Posterior cingulate gyrus (tissue), 11 donors: ENCODE results near the gene CDKAL1.
"Not testable (repeated sequence)": the region's sequence is repeated elsewhere in the genome, so short reads cannot be mapped to it uniquely, and the experiment has no call there.

Source experiments
- DNase-seq, 10 donors: peaks; one replicate each; pipeline versions ENCODE4 v3.0.0 to v3.0.0-alpha.2; 2020 to 2021; ENCODE audit warnings: mixed read lengths in 3 of 10
- intact Hi-C: fragments of 100-400 bp; cut with DNase I; formaldehyde crosslinking; loops from one replicate; pipeline ENCODE4 v1.15.1; 2023

Gene CDKAL1

GRCh38 chr6:20893412-20893811, 359.2 kb downstream of the CDKAL1 start:
- DNase-seq = no peak
- intact Hi-C loops = no loop called here

- intact Hi-C loops = no loop called here
- DNase-seq = no peak
Measured at GRCh38 chr6:20900389-20901160, 366.3 kb downstream of the CDKAL1 start.

DNA sequence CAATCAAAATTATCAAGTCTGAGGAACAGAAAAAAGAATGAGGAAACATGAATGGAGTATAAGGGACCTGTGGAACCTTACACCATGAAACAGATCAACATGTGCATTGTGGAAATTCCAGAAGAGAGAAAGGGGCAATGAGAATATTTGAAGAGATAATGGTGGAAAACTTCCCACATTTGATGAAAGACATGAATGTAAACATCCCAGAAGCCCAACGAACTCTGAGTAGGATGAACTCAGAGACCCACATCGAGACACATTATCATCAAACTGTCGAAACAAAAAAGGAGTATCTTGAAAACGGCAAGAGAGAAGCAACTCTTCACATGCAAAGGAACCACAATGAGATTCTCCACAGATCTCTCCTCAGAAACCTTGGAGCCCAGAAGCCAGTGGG, 371.1 kb downstream of the CDKAL1 start:
- DNase-seq = no peak
- intact Hi-C loops = no loop called here

- no peak for DNase-seq
- intact Hi-C loops = no loop called here
Measured at GRCh38 chr6:20906945-20907344, 372.7 kb downstream of the CDKAL1 start.

DNA sequence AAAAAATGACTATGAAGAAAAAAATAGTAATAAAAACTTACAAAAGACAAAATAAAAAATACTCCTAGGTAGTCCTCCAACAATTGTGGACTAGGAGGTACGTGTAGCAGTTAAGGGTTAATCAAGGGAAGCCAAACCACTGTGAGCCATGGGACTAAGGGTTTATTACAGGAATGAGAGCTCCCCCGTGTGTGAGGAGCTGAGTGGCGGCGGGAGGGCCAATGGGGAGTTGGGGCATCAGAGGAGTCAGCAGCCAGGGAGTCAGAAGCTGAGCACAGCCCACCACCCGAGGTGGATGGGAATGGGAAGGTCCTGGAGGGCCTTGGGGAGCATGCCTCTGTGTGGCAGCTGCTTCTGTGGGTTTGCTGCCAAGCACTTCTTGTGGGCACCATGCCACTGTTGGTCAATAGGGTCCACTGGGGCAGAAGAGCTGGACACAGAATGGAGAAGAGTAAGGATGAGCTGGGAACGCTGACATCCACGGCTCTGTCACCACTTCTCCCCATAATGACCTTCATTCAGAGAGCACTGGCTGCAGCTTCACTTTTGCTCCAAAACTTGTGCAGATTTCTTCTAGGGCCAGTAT, 373.3 kb downstream of the CDKAL1 start:
- intact Hi-C loops = no loop called here
- peak in 3 of 10 donors; percentile 14 to 51 (median 20) for DNase-seq

DNA sequence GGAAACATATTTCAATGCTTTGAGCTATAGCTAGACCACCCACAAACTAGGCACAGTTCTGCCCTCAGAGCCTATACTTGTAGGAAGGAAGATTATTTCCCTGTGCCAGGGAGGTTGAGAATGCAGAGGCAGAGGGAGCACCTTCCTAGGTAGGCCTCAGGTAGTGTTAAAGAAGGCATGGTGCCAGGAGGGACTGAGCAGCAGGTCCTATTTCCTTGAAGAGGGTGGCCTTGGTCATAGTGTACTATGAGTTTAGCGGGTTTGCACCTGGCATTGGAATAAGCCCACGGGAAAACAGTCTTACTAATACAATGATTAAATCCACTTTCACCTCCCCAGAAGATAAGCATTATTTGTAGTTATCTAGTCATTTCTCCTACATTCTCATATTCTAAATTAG, 375.4 kb downstream of the CDKAL1 start:
- intact Hi-C loops = no loop called here
- no peak for DNase-seq

DNA sequence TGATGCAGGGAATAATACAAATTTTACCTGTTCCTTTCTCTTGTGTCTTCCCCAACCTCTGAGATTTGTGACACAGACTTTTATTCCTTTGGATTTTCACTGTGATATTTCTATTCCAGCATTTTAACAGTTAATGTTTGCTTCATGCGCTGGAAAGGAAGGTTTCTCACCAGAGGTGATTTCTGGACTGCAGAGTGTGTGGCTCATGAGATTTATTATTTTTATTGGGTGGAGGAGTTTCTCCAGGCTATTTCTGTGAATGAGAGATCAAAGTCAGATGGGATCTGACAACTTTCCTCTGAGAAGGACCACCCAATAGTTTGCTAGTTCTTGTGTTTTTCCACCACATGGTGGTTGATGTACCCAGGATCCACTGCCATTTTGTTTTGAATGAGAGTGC, 377.5 kb downstream of the CDKAL1 start:
- intact Hi-C loops = no loop called here
- no peak for DNase-seq

- intact Hi-C loops = no loop called here
- DNase-seq = no peak
Measured at GRCh38 chr6:20915156-20915555, 380.9 kb downstream of the CDKAL1 start.

- DNase-seq = no peak
- intact Hi-C loops = no loop called here
Measured at GRCh38 chr6:20915626-20916025, 381.4 kb downstream of the CDKAL1 start.

DNA sequence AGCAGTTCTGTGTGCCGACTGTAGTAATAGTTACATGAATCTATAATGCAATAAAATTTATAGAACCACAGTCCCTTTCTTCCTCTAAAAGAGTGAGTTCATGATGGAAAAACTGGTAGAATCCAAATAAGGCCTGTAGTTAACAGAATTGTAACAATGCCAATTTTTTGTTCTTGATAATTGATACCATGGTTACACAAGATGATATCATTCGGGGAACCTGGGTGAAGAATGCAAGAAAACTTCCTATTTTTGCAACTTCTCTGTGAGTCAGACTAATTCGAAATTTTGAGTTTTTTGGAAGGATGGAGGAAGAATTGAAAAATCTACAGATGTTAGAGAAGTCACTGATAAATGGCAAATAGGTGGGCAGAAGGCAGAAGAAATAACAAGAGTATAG, 381.8 kb downstream of the CDKAL1 start:
- no peak for DNase-seq
- intact Hi-C loops = no loop called here

- DNase-seq = no peak
- intact Hi-C loops = no loop called here
Measured at GRCh38 chr6:20918868-20919267, 384.6 kb downstream of the CDKAL1 start.

- DNase-seq = no peak
- intact Hi-C loops = no loop called here
Measured at GRCh38 chr6:20919677-20920385, 385.6 kb downstream of the CDKAL1 start.

DNA sequence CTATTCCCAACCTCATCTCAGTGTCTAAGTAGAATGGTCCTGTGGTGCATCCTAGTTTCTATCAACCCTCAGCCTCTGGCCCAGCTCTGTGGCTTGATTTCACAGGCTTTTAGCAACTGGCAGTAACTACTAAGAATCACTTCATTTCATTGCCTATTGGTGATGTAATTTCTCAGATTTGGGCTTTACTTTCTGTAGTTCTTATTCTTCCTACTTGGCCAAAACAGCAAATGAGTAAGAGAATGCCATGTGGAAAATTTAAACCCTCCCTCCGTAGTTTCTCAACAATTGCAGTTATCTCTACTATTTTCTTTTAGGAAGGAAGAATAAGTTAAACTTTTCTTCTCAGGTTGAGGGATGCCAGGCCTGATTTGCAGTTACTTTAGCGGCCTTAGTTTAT, 387.3 kb downstream of the CDKAL1 start:
- intact Hi-C loops = no loop called here
- no peak for DNase-seq

- no peak for DNase-seq
- intact Hi-C loops = no loop called here
Measured at GRCh38 chr6:20922743-20923142, 388.5 kb downstream of the CDKAL1 start.

GRCh38 chr6:20924094-20924493, 389.8 kb downstream of the CDKAL1 start:
- DNase-seq, intact Hi-C loops: not testable (repeated sequence)

- intact Hi-C loops = no loop called here
- no peak for DNase-seq
Measured at GRCh38 chr6:20924911-20925543, 390.8 kb downstream of the CDKAL1 start.

- intact Hi-C loops = no loop called here
- no peak for DNase-seq
Measured at GRCh38 chr6:20927130-20927860, 393.0 kb downstream of the CDKAL1 start.

DNA sequence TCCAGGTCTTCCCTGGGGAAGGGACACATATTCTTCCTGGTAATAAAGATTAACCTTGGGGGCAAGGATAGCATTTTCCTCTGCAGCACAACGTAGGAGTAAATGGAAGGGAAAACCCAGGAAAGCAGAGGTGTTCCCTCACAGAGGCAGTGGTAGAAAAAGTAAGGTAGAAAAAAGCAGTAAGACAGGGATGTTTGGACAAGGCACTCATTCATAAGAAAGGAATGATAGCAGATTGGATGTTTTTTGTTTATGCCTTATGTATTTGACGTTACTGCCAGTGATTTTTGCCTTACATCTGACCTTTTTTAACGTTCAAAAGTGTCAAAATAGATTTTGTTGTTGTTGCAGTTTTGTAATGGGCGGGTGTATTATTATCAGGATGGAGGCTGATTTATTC, 395.0 kb downstream of the CDKAL1 start:
- intact Hi-C loops = no loop called here
- no peak for DNase-seq

DNA sequence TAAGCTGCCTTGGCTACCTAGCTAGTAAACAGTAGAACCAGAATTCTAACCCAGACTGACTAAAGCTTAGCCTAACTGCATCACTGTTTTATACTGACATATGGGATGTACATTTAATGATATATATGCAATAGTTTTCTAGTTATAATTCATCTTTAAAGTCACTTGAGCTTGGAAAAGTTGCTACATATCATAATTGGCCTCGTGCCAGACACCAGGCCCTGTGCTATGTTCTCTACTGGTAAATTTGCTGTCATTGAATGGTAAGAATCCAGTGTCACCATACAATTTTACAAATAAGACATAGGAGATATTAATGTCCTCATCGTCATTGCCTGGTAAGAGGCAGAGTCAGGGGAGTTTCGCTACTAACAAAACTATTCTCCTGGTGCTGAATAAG, 396.8 kb downstream of the CDKAL1 start:
- DNase-seq = no peak
- intact Hi-C loops = no loop called here

DNA sequence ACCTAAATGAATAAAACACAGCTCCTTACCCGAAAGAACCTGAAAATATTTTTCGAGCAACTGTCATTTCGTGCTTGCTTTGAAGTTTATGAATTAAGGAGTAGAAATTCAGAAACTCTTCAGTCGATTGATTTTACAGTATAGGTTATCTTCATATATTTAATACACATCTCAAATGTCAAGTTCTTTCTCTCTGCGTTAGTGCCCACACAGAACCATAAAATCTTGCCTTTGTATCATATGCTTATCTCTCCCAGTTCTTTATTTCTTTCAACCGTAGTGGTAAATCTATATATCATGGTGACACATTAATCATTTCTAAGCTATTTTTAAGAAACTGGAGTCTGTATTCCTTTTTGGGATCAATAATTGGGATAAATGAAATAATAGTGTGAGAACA, 397.5 kb downstream of the CDKAL1 start:
- intact Hi-C loops = no loop called here
- DNase-seq = no peak

DNA sequence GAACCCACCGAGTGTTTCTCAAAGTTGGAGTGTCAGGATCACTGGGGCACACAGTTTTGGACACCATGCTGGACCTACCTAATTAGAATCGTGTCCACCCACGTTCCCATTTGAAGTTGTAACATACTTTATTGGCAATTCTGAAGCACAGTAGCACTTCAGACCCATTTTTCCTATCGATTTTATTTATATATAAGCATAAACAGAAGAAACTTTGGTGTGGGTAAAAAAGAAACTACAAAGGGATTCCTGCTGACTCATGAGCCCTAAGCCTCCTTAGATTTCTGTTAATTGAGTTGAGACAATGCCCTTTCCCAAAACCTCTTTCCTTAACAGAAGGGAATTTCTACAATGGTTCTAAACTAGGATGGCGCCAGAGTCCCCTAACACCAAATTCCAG, 398.0 kb downstream of the CDKAL1 start:
- intact Hi-C loops = no loop called here
- DNase-seq = no peak
